Heart right ventricle (tissue), 16 donors: ENCODE measurements around the gene PMVK. TPM values are rescaled to one million over a fixed set of nuclear protein-coding genes. Genes with fewer than 3 reads are reported as not detected.

ENCODE experiments used
- ATAC-seq, 8 donors: fragments of 200-7000 bp; cut with Tn5 transposase; one replicate each; pipeline ENCODE4 v1.9.1; 2020; ENCODE audit warnings: mild to moderate bottlenecking in 8 of 8, moderate library complexity in 8 of 8, moderate number of reproducible peaks in 1 of 8
- DNase-seq, 2 donors: peaks; one replicate each; pipeline ENCODE4 v3.0.0-alpha.2; 2020
- H3K27ac ChIP-seq, 10 donors: fragments of 200-600 bp; sonication (generic) in 2 of 10; one replicate each; pipeline versions ENCODE4 v1.5.0 to v1.8.0; 2020 to 2022; ENCODE audit warnings: mild to moderate bottlenecking in 3 of 10
- H3K27me3 ChIP-seq, 7 donors: fragments of 200-600 bp; one replicate each; pipeline ENCODE4 v1.8.0; 2021 to 2022; ENCODE audit warnings: mild to moderate bottlenecking in 2 of 7
- H3K36me3 ChIP-seq, 9 donors: fragments of 200-600 bp; sonication (generic) in 1 of 9; one replicate each; pipeline versions ENCODE4 v1.5.0 to v1.8.0; 2020 to 2022; ENCODE audit warnings: mild to moderate bottlenecking in 2 of 9
- H3K4me1 ChIP-seq, 9 donors: fragments of 200-600 bp; sonication (generic) in 1 of 9; one replicate each; pipeline versions ENCODE4 v1.5.0 to v1.8.0; 2020 to 2022; ENCODE audit warnings: mild to moderate bottlenecking in 4 of 9
- H3K4me3 ChIP-seq, 10 donors: fragments of 200-600 bp; sonication (generic) in 2 of 10; one replicate each; pipeline versions ENCODE4 v1.5.0 to v1.8.0; 2020 to 2022; ENCODE audit warnings: mild to moderate bottlenecking in 7 of 10, moderate library complexity in 2 of 10
- H3K9me3 ChIP-seq, 11 donors: fragments of 200-600 bp in 10 of 11; sonication (generic) in 2 of 11; one replicate each; pipeline versions ENCODE4 v1.5.0 to v1.8.0; 2013 to 2022; ENCODE audit warnings: mild to moderate bottlenecking in 2 of 11, control low read depth in 1 of 11, moderate library complexity in 1 of 11
- WGBS, 2 donors: extraction: QIAGEN DNeasy Blood & Tissue Kit; methylation state at CpG; one replicate each; pipeline ENCODE4 v1.1.7; 2013; ENCODE audit warnings: inconsistent platforms in 1 of 2; 5-methylcytosine and 5-hydroxymethylcytosine counted together
- intact Hi-C, 10 donors: fragments of 100-400 bp; cut with DNase I; formaldehyde crosslinking; loops; one replicate each; pipeline versions ENCODE4 v1.11.1 to v1.14.2; 2022
- long read RNA-seq, 3 donors: library from polyadenylated mRNA; unstranded; transcript quantifications; one replicate each; pipeline ENCODE4 v2.0.0, GENCODE V29; 2020 to 2021
- polyA plus RNA-seq, 2 donors: library from polyadenylated mRNA; stranded (reverse); fragments of 200-250 nt; gene quantifications; one replicate each; pipeline ENCODE4 v1.2.3, GENCODE V29; 2013
- total RNA-seq, 10 donors: library from RNA; stranded (reverse); fragmentation: NEBNext Ultra II Directional in 3 of 10; extraction: Animal tissue kit (Norgen Biotek cat#: 25700) in 3 of 10; gene quantifications; one replicate each; pipeline versions ENCODE4 v1.2.1 to v1.2.4, GENCODE V29; 2021 to 2023
- TF ChIP-seq, protein P1 (sequence below), 9 donors: fragments of 200-600 bp; sonication (generic) in 2 of 9; IDR thresholded peaks; one replicate each; pipeline versions ENCODE4 v1.5.0 to v1.8.0; 2021 to 2022; ENCODE audit warnings: antibody characterized with exemption in 9 of 9, mild to moderate bottlenecking in 5 of 9, moderate library complexity in 1 of 9
- donor health status: Arrhythmogenic right ventricular cardiomyopathy.
- donor health status: ischemic (EF 13 %, LVEDD 7.1; RV severe dilation, severe dysfunction).
- donor health status: healthy with polysubstance abuse.
- donor health status: DM: no; HTN: yes; CAD: no.
- donor health status: DM: no; HTN: no; CAD: no.
- donor health status: ischemic (EF 25% LVEDD 6.9; RV normal size, moderate dysfunction).
- donor health status: ischemic (EF 25% LVEDD 5.7; RV mildly dilated, moderate dysfunction).
- donor health status: healthy.
- donor health status: DM: yes; HTN: yes; CAD: no.
- donor health status: Ischemic cardiomyopathy.
- donor health status: ischemic (EF 35%, LVEDD 5.7; RV mildly dilated, moderate dysfunction).
- donor health status: nonischemic (EF 11% LVEDD 7.7; RV severe dilation, severe dysfunction).
- donor health status: DM: yes; HTN: yes; CAD: no.
- donor health status: PGD.
- donor health status: ischemic (EF 29% LVEDD 5.4; RV normal size, mild dysfunction).
- donor health status: nonischemic (EF 23%, LVEDD 6.1; RV moderate dilation, normal function).

The PMVK gene
- total RNA-seq (10 to 100 TPM; 29.9 to 66.4 (median 39.4) TPM), polyA plus RNA-seq (10 to 100 TPM; 40.2 to 42.9 TPM)
- long read RNA-seq, donor 1, transcript PMVK-201 (5 exons, 1,280 nt), result major isoform, 100 of 104 reads
- long read RNA-seq, donor 1, partial matches to known transcripts, result 3 of 104 reads
- long read RNA-seq, donor 1, other reads (novel, unspliced or antisense), result 1 of 104 reads
- long read RNA-seq, donor 2, transcript PMVK-201 (5 exons, 1,280 nt), result major isoform, 99 of 105 reads
- long read RNA-seq, donor 2, partial matches to known transcripts, result 3 of 105 reads
- long read RNA-seq, donor 2, other reads (novel, unspliced or antisense), result 3 of 105 reads
- long read RNA-seq, donor 3, transcript PMVK-201 (5 exons, 1,280 nt), result major isoform, 79 of 83 reads
- long read RNA-seq, donor 3, partial matches to known transcripts, result 1 of 83 reads
- long read RNA-seq, donor 3, other reads (novel, unspliced or antisense), result 3 of 83 reads

DNA sequence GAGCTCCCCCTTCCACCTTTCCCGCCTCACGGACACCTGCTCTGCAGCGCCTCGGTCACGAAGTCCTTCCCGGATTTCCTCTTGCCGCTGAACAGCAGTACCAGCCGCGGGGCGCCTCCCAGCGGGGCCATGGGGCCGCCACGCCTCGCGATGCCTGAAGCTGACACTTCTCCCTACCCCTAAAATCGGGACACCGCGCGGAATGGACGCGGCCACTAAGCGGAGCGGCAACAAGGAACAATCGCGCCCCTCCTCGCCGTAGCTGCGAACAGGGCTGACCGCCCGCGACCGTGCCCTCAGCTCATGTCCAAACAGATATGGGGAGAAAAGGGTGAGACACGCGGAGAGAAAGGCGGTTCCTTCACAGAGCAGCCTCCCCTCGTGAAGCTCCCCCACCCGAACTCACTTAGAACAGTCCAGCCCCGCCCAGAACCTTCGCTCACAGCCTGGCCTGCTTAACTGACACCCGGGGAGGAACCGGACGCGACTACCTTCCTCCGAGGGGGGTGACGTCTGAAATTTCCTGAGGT lies at the start of gene PMVK:
PMVK (minus strand) TSS at position 165 of the 530 bp plus-strand sequence; CDS start at position 131, 34 bp downstream.
- intact Hi-C loops, result loop anchor here in 5 of 10 donors (1.0 to 10.0 kb wide), 5 partner anchors 24 to 379 kb away; partner anchors contain the start of genes UBE2Q1 (in 3 of the 5) and CHRNB2 (in 1 of the 5)
- peak within 1 kb of the TSS; percentile 87 to 99 (median 96) for H3K27ac ChIP-seq
- ATAC-seq, result peak; percentile 92 to 97 (median 96)
- H3K36me3 ChIP-seq, result peaks cover 0 to 9% (median 0%) of the 10 kb centered on the region in 9 donors
- peaks cover 7 to 43% (median 25%) of the 10 kb centered on the region in 9 donors for H3K4me1 ChIP-seq
- H3K4me3 ChIP-seq, result peak within 1 kb of the TSS; percentile 44 to 70 (median 64)
- no peaks in the 10 kb centered on the region for H3K9me3 ChIP-seq
- TF ChIP-seq, protein P1, sequence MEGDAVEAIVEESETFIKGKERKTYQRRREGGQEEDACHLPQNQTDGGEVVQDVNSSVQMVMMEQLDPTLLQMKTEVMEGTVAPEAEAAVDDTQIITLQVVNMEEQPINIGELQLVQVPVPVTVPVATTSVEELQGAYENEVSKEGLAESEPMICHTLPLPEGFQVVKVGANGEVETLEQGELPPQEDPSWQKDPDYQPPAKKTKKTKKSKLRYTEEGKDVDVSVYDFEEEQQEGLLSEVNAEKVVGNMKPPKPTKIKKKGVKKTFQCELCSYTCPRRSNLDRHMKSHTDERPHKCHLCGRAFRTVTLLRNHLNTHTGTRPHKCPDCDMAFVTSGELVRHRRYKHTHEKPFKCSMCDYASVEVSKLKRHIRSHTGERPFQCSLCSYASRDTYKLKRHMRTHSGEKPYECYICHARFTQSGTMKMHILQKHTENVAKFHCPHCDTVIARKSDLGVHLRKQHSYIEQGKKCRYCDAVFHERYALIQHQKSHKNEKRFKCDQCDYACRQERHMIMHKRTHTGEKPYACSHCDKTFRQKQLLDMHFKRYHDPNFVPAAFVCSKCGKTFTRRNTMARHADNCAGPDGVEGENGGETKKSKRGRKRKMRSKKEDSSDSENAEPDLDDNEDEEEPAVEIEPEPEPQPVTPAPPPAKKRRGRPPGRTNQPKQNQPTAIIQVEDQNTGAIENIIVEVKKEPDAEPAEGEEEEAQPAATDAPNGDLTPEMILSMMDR (IDR thresholded peaks at IDR 0.05), result peak in 8 of 9 donors; percentile 11 to 62 (median 36)
- peak; percentile 92 to 98 for DNase-seq
- no peaks in the 10 kb centered on the region for H3K27me3 ChIP-seq
- WGBS, 2 donors, result 1% methylated on average over 45 of the region's 45 CpGs

- Histone ChIP-seq H3K36me3 (peaks cover 0 to 42% (median 7%) of the 10 kb centered on the region in 9 donors), H3K4me1 (peaks cover 7 to 28% (median 17%) of the 10 kb centered on the region in 9 donors), H3K27ac (peak overlapping the region in 9 of 10 donors; percentile 41 to 87 (median 77)), H3K9me3 (no peaks in the 10 kb centered on the region), H3K4me3 (peak overlapping the region; percentile 48 to 81 (median 71)), H3K27me3 (no peaks in the 10 kb centered on the region)
- WGBS, 2 donors, result 14 to 18% methylated on average over 17 of the region's 17 CpGs
- intact Hi-C loops, result loop anchor here in 2 of 10 donors (1.0 to 2.0 kb wide), 2 partner anchors 9 to 15 kb away; no protein-coding TSS in a partner anchor
- TF ChIP-seq, protein P1 (IDR thresholded peaks at IDR 0.05), result no peak
- no peak for DNase-seq
- ATAC-seq, result no peak
These were observed 47.4 kb upstream of the PMVK start for GRCh38 chr1:154983776-154984466.

DNA sequence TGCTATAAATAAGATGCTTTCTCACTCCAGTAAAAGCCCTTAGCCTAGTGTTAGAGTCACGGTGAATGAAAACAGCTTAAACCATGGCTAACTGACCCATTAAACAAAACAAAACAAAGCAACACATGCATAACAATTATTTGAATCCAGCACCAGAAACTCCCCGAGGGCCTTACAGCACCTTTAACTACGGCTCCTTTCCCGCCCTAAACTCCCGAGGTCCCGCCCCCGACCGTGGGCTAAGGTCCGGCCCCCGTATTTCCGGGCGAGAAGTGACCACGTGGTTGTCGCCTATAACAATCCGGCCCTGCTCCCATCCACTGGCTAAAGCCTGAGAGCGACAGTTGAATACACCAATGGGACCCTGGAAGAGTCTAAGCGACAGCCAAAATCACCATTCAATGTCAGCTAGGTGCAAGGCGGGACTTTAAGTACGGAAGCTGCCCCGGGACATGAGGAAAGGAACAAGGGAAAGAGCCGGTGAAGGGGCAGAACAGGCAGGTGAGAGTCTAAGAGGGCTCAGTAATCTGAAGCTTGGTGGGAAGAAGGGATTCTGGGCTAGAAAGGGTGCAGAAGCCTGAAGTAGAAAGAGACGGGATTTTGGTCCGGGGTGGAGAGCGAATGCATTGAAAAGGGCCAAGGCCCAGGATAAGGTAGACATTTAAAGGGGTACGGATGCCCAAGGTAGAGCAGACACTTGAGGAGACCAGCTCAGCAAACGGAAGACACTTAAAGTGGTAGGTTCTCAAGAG lies 46.6 kb upstream of the PMVK start, which contains the start of gene FLAD1:
FLAD1 (plus strand) TSS at position 448 of the 752 bp plus-strand sequence. CDS start 351 bp downstream, outside the sequence.
- intact Hi-C loops, result loop anchor here in 2 of 10 donors (1.0 to 2.0 kb wide), 2 partner anchors 8 to 16 kb away; no protein-coding TSS in a partner anchor
- no peaks in the 10 kb centered on the region for H3K9me3 ChIP-seq
- peaks cover 7 to 28% (median 17%) of the 10 kb centered on the region in 9 donors for H3K4me1 ChIP-seq
- DNase-seq (peak; percentile 91 to 100), ATAC-seq (peak; percentile 98 to 100 (median 100))
- H3K27ac ChIP-seq, result peak within 1 kb of the TSS in 9 of 10 donors; percentile 41 to 87 (median 77)
- peaks cover 0 to 38% (median 4%) of the 10 kb centered on the region in 9 donors for H3K36me3 ChIP-seq
- TF ChIP-seq, protein P1 (IDR thresholded peaks at IDR 0.05), result no peak
- no peaks in the 10 kb centered on the region for H3K27me3 ChIP-seq
- peak within 1 kb of the TSS; percentile 48 to 81 (median 71) for H3K4me3 ChIP-seq
- 0% methylated on average over 26 of the region's 26 CpGs for WGBS, 2 donors
